ENCODE results near the gene MED22. TPM values are rescaled to one million over a fixed set of nuclear protein-coding genes. Genes with fewer than 3 reads are reported as not detected.

MED22 gene
- total RNA-seq, 1 experiment from 2014 or later, result 60.1 TPM

DNA sequence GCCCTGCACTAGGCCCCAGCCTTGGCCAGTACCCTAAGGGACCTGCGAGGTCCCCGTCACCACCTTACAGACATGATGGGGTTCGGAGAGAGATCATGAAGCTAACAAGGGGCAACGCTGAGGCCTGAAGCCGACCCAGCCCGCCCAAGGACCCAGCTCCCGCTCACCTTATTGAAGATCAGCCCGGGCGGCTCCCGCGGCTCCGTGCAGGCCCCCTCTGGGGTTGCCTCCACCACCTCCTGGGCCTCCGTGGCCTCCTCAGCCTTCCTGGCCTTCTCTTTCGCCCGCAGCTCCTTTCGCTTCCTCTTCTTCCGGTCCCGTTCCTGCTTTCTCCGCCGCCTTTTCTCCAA is 15.6 kb downstream of the MED22 start:
- CTCF ChIA-PET, result interaction anchor here (4.4 kb wide), 1 partner anchor 145 kb away, joined by 20 read pairs; no protein-coding TSS in a partner anchor
- no peaks in the 10 kb centered on the region for H3K9me3 Mint-ChIP-seq (ENCODE audit: unreplicated experiment)
- peaks cover 85% of the 10 kb centered on the region for H3K36me3 Mint-ChIP-seq (ENCODE audit: insufficient read depth, unreplicated experiment)
- peaks cover 6% of the 10 kb centered on the region; the same call in 1 of the 2 replicates for H3K4me1 ChIP-seq
- intact Hi-C loops (cut with micrococcal nuclease; ENCODE audit: unreplicated experiment), result no loop called here
- H3K27ac Mint-ChIP-seq (ENCODE audit: unreplicated experiment), result no peak overlapping the region
- no peak overlapping the region for H3K4me3 Mint-ChIP-seq (ENCODE audit: unreplicated experiment)
- H3K4me3 ChIP-seq (ENCODE audit: low read depth, low read length), result no peak overlapping the region
- H3K27me3 Mint-ChIP-seq (ENCODE audit: insufficient read depth, unreplicated experiment), result no peaks in the 10 kb centered on the region
- no peaks in the 10 kb centered on the region for H3K4me1 Mint-ChIP-seq (ENCODE audit: low read depth, unreplicated experiment)
- no peak for DNase-seq
- TF ChIP-seq, protein P1, sequence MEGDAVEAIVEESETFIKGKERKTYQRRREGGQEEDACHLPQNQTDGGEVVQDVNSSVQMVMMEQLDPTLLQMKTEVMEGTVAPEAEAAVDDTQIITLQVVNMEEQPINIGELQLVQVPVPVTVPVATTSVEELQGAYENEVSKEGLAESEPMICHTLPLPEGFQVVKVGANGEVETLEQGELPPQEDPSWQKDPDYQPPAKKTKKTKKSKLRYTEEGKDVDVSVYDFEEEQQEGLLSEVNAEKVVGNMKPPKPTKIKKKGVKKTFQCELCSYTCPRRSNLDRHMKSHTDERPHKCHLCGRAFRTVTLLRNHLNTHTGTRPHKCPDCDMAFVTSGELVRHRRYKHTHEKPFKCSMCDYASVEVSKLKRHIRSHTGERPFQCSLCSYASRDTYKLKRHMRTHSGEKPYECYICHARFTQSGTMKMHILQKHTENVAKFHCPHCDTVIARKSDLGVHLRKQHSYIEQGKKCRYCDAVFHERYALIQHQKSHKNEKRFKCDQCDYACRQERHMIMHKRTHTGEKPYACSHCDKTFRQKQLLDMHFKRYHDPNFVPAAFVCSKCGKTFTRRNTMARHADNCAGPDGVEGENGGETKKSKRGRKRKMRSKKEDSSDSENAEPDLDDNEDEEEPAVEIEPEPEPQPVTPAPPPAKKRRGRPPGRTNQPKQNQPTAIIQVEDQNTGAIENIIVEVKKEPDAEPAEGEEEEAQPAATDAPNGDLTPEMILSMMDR (IDR thresholded peaks at IDR 0.05; ENCODE audit: insufficient read depth in 1 of 2, low read depth in 1 of 2, low read length in 1 of 2, severe bottlenecking in 1 of 2, unreplicated experiment in 1 of 2), result no peak
- H3K36me3 ChIP-seq (ENCODE audit: control insufficient read depth, insufficient read depth, low read length), result peaks cover 13% of the 10 kb centered on the region
- BruUV-seq (replicated peaks), result no TSS peak
- POLR2A ChIA-PET, result no interaction called here
- H3K9me3 ChIP-seq, result no peaks in the 10 kb centered on the region
- H3K27me3 ChIP-seq (replicated peaks; ENCODE audit: control insufficient read depth, insufficient read depth, low read length), result no peaks in the 10 kb centered on the region

- Histone ChIP-seq H3K27me3 (replicated peaks; ENCODE audit: control insufficient read depth, insufficient read depth, low read length) (no peaks in the 10 kb centered on the region), H3K9me3 (no peaks in the 10 kb centered on the region), H3K4me3 (ENCODE audit: low read depth, low read length) (no peak overlapping the region), H3K36me3 (ENCODE audit: control insufficient read depth, insufficient read depth, low read length) (peaks cover 13% of the 10 kb centered on the region), H3K4me1 (peaks cover 2% of the 10 kb centered on the region; the same call in 1 of the 2 replicates)
- no peaks in the 10 kb centered on the region for H3K4me1 Mint-ChIP-seq (ENCODE audit: low read depth, unreplicated experiment)
- no TSS peak for BruUV-seq (replicated peaks)
- intact Hi-C loops (cut with micrococcal nuclease; ENCODE audit: unreplicated experiment), result no loop called here
- H3K4me3 Mint-ChIP-seq (ENCODE audit: unreplicated experiment), result no peak overlapping the region
- no peak overlapping the region for H3K27ac Mint-ChIP-seq (ENCODE audit: unreplicated experiment)
- H3K36me3 Mint-ChIP-seq (ENCODE audit: insufficient read depth, unreplicated experiment), result peaks cover 81% of the 10 kb centered on the region
- no peak for DNase-seq
- H3K9me3 Mint-ChIP-seq (ENCODE audit: unreplicated experiment), result no peaks in the 10 kb centered on the region
- ChIA-PET CTCF (interaction anchor here (4.4 kb wide), 1 partner anchor 144 kb away, joined by 20 read pairs; no protein-coding TSS in a partner anchor), POLR2A (no interaction called here)
- no peaks in the 10 kb centered on the region for H3K27me3 Mint-ChIP-seq (ENCODE audit: insufficient read depth, unreplicated experiment)
- TF ChIP-seq, protein P1 (IDR thresholded peaks at IDR 0.05; ENCODE audit: insufficient read depth in 1 of 2, low read depth in 1 of 2, low read length in 1 of 2, severe bottlenecking in 1 of 2, unreplicated experiment in 1 of 2), result no peak
Measured at GRCh38 chr9:133331641-133332380, 16.1 kb downstream of the MED22 start.

DNA sequence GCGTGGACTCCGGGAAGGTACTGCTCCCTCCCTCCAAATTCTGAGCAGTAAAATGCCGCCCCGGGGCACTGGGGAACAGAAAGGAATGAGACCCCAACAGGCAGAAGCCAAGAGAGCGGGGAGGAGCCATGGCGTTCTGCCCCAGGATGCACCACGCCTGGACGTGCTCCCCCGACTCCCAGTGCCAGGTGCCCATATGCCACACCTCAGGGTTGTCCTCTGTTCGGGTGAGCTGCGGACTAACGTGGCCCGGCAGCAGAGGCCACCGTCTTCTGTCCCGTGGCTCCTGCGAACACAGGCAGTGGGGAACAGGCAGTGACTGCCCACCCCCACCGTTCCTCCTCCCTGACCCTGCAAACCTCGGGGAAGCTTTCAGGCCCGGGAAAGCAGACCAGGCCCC is 16.7 kb downstream of the MED22 start:
- H3K9me3 Mint-ChIP-seq (ENCODE audit: unreplicated experiment), result no peaks in the 10 kb centered on the region
- H3K9me3 ChIP-seq, result no peaks in the 10 kb centered on the region
- H3K27me3 Mint-ChIP-seq (ENCODE audit: insufficient read depth, unreplicated experiment), result no peaks in the 10 kb centered on the region
- intact Hi-C loops (cut with micrococcal nuclease; ENCODE audit: unreplicated experiment), result no loop called here
- H3K4me1 ChIP-seq, result no peaks in the 10 kb centered on the region
- CTCF ChIA-PET, result interaction anchor here (2.5 to 2.7 kb wide), 2 partner anchors 143 to 145 kb away, joined by 17 to 31 read pairs; no protein-coding TSS in a partner anchor
- DNase-seq, result no peak
- H3K27me3 ChIP-seq (replicated peaks; ENCODE audit: control insufficient read depth, insufficient read depth, low read length), result no peaks in the 10 kb centered on the region
- no peak overlapping the region for H3K4me3 Mint-ChIP-seq (ENCODE audit: unreplicated experiment)
- TF ChIP-seq, protein P1 (IDR thresholded peaks at IDR 0.05; ENCODE audit: insufficient read depth in 1 of 2, low read depth in 1 of 2, low read length in 1 of 2, severe bottlenecking in 1 of 2, unreplicated experiment in 1 of 2), result no peak
- H3K4me3 ChIP-seq (ENCODE audit: low read depth, low read length), result no peak overlapping the region
- no TSS peak for BruUV-seq (replicated peaks)
- H3K36me3 ChIP-seq (ENCODE audit: control insufficient read depth, insufficient read depth, low read length), result peaks cover 13% of the 10 kb centered on the region
- no peak overlapping the region for H3K27ac Mint-ChIP-seq (ENCODE audit: unreplicated experiment)
- H3K4me1 Mint-ChIP-seq (ENCODE audit: low read depth, unreplicated experiment), result no peaks in the 10 kb centered on the region
- POLR2A ChIA-PET, result no interaction called here
- peaks cover 75% of the 10 kb centered on the region for H3K36me3 Mint-ChIP-seq (ENCODE audit: insufficient read depth, unreplicated experiment)
